Mammary epithelial cell (primary cell): ENCODE data around the gene CLDN1.

Experiments used
- CTCF ChIP-seq, 2 donors: IDR thresholded peaks in 1 of 2; conservative IDR thresholded peaks in 1 of 2; 2 replicates each; pipeline ENCODE4 v1.5.1; 2011 to 2012; ENCODE audit warnings: inconsistent platforms in 2 of 2, low read length in 2 of 2, mild to moderate bottlenecking in 2 of 2, control low read depth in 1 of 2, low read depth in 1 of 2; ENCODE audit not compliant: insufficient read depth in 1 of 2; ENCODE audit errors: extremely low read depth in 1 of 2
- EZH2 ChIP-seq: IDR thresholded peaks from 2 replicates; pipeline ENCODE4 v1.6.1; 2012; ENCODE audit warnings: low read length, inconsistent platforms, borderline replicate concordance

GRCh38 chr3:190265796-190266195 lies 56.5 kb downstream of the CLDN1 start:
- TF ChIP-seq CTCF (conservative IDR thresholded peaks at IDR 0.05 in 1 of 2, IDR thresholded peaks at IDR 0.05 in 1 of 2; ENCODE audit: extremely low read depth in 1 of 2, insufficient read depth in 1 of 2, low read depth in 1 of 2, low read length in 2 of 2), result no peak
- no peak for TF ChIP-seq EZH2
